SH-SY5Y (cell line): ENCODE measurements around the gene ALDH7A1.

Experiments used
- GATA2 ChIP-seq: IDR thresholded peaks from 2 replicates; pipeline ENCODE4 v1.6.1; 2011; ENCODE audit warnings: mild to moderate bottlenecking, low read depth, low read length
- GATA3 ChIP-seq: IDR thresholded peaks from 2 replicates; pipeline ENCODE4 v1.6.1; 2011; ENCODE audit warnings: low read depth, mild to moderate bottlenecking, low read length, moderate library complexity

GRCh38 chr5:126587551-126588390 is 7.2 kb downstream of the ALDH7A1 start:
- TF ChIP-seq GATA3 (no peak), GATA2 (no peak)
